Kidney epithelial cell (primary cell): Measurements from ENCODE around the gene NEBL. TPM values are rescaled to one million over a fixed set of nuclear protein-coding genes. Genes with fewer than 3 reads are reported as not detected.

Source experiments
- DNase-seq: peaks from one replicate; pipeline ENCODE4 v3.0.0-alpha.2; 2010; ENCODE audit warnings: low read depth
- H3K27me3 ChIP-seq: 2 replicates; pipeline ENCODE4 v1.6.0; 2011; ENCODE audit warnings: low read length; ENCODE audit not compliant: control insufficient read depth, insufficient read depth
- H3K36me3 ChIP-seq: 2 replicates; pipeline ENCODE4 v1.5.1; 2011; ENCODE audit warnings: low read length; ENCODE audit not compliant: control insufficient read depth, insufficient read depth
- H3K4me3 ChIP-seq: 2 replicates; pipeline ENCODE4 v1.5.1; 2011; ENCODE audit warnings: low read depth, mild to moderate bottlenecking, control low read depth, low read length
- total RNA-seq: library from RNA; depleted of rRNA; stranded (reverse); fragments of >200 nt; gene quantifications from 2 replicates; pipeline ENCODE4 v1.2.3, GENCODE V29; 2015
- TF ChIP-seq, protein P1 (sequence below): IDR thresholded peaks from 2 replicates; pipeline ENCODE4 v1.5.1; 2011; ENCODE audit warnings: mild to moderate bottlenecking, moderate library complexity, low read length, control low read depth, inconsistent platforms; ENCODE audit not compliant: insufficient read depth, poor library complexity, severe bottlenecking

NEBL gene
- total RNA-seq, 1 donor from 2014 or later, result 6.9 TPM

DNA sequence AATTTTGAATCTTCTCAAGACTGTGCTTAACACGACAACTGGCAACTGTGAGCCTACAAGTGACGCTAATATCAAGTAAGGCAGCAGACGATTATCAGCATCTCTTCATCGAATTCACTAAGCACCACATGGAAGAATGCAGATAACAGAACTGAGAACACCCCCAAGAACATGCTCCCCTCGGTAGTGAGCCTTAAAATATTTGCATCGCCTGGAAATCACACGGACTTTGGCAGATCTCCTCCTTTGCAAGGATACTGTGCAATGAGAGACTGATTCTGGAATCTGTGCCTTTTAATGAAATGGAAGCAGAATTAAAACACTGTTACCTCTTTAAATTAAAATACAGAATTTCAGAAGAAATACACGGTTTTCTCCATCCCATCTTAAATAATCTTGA, 38.2 kb upstream of the NEBL start:
- no peaks in the 10 kb centered on the region for H3K36me3 ChIP-seq
- TF ChIP-seq, protein P1, sequence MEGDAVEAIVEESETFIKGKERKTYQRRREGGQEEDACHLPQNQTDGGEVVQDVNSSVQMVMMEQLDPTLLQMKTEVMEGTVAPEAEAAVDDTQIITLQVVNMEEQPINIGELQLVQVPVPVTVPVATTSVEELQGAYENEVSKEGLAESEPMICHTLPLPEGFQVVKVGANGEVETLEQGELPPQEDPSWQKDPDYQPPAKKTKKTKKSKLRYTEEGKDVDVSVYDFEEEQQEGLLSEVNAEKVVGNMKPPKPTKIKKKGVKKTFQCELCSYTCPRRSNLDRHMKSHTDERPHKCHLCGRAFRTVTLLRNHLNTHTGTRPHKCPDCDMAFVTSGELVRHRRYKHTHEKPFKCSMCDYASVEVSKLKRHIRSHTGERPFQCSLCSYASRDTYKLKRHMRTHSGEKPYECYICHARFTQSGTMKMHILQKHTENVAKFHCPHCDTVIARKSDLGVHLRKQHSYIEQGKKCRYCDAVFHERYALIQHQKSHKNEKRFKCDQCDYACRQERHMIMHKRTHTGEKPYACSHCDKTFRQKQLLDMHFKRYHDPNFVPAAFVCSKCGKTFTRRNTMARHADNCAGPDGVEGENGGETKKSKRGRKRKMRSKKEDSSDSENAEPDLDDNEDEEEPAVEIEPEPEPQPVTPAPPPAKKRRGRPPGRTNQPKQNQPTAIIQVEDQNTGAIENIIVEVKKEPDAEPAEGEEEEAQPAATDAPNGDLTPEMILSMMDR, result no peak
- H3K27me3 ChIP-seq, result no peaks in the 10 kb centered on the region
- DNase-seq, result no peak
- no peak overlapping the region for H3K4me3 ChIP-seq

DNA sequence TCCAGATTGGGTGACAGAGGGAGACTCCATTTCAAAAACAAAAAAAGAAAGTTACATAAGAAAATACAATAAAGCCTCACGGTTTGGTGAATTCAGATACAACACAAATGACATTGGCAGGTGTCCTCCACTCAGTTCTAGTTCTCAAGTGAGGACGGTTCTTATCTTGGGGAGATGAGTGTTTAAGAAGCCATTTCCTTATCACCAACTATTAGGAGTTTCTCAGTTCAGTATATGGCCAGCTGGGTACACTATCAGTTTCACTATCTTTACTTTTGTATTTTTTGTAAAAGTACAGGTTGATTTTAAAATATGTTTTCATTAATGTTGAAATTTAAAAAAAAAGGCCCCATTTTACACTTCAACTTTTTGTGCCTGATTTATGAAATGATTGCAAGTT, 36.6 kb upstream of the NEBL start:
- H3K36me3 ChIP-seq, result no peaks in the 10 kb centered on the region
- no peak for DNase-seq
- H3K4me3 ChIP-seq, result no peak overlapping the region
- no peaks in the 10 kb centered on the region for H3K27me3 ChIP-seq
- TF ChIP-seq, protein P1, result no peak

DNA sequence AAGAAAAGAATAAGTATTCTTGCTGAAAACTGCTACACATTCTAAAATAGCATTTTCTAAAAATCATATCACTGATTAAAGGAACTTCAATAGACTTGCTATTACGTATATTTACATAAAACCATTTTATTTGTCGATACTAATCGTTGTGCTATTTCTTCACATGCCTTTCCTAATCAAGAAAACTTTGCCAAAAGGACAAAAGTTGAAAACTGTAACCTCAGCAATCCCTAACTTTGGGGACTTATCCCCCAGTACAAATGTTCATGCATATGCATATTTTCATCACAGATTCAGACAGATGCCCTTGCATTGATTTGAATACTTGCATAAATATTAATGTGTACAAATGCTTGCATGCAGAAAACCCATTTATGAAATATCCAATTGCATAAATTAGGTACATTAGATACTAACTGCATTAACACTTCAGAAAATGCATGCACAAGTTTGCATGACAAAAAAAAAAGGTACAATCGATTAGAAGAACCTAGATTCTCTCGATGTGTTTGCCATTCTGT, 35.6 kb upstream of the NEBL start:
- no peak for DNase-seq
- Histone ChIP-seq H3K36me3 (no peaks in the 10 kb centered on the region), H3K27me3 (no peaks in the 10 kb centered on the region), H3K4me3 (no peak overlapping the region)
- TF ChIP-seq, protein P1, result no peak

DNA sequence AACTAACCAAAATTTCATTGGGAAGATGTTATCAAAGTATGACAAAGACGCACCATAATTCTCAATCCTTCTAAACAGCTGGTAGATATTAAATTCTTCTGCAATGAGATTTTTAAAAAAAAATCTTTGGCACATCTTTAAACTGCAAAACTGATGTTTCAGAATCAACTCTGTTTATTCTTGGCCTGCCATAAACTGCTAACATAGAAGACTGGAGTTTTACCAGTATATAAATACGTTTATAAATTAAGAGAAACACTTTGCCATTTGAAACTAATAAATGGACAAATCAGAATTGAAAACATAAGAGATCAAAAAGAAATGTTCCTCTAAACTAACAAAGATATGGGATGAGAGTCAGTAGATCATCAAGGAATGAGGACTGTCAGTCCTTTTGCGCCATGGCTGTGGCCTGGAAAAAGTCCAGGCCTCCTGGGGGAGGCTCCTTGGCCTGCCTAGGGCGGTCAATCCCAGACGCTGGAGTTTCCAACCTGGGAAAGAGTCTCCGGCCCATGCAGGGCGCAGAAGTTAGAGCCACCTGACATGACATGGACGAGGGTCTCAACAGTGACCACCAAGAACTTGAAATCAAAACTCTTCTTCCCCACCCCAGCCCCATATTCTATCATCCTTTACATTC, 34.2 kb upstream of the NEBL start:
- no peaks in the 10 kb centered on the region for H3K27me3 ChIP-seq
- no peak for DNase-seq
- no peaks in the 10 kb centered on the region for H3K36me3 ChIP-seq
- no peak overlapping the region for H3K4me3 ChIP-seq
- TF ChIP-seq, protein P1, result no peak

DNA sequence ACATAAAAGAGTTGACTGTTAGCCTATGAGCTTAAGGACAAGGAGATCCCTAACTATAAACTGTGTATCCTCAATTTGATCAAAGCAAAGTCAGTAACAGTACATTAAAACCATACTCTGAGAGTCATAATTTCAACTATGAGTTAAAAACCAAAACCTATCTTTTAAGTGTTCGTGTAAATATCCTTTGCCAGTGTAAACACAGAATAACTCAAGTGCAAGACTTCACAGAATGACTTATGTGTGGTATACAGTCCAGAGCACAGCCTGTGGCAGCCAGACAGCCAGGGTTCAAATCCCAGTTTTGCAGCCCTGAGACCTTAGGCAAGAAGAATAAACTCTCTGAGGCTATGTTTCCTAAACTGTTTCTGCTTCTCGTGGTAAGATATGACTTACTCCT, 30.3 kb upstream of the NEBL start:
- DNase-seq, result no peak
- TF ChIP-seq, protein P1, result no peak
- Histone ChIP-seq H3K27me3 (no peaks in the 10 kb centered on the region), H3K36me3 (no peaks in the 10 kb centered on the region), H3K4me3 (no peak overlapping the region)

DNA sequence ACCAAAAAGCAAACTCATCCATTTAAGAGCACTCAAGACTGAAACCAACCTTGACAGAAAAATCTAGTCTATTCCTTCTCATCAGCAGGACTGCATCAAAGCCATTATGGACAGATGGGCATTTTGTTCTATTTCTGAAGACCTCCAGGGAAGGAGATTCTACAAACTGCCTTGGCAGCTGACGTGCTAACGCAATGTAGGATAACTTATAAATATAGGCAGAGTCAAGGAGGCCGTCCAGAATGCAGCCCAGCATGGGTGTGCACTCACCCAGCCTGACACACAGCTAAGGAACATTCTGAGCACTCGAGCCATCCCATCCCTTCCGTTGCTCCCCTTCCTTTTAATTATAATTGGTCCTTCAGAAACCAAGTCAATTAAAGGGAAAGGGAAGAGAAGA, 25.3 kb upstream of the NEBL start:
- H3K4me3 ChIP-seq, result no peak overlapping the region
- no peaks in the 10 kb centered on the region for H3K27me3 ChIP-seq
- H3K36me3 ChIP-seq, result no peaks in the 10 kb centered on the region
- TF ChIP-seq, protein P1, result no peak
- DNase-seq, result no peak
